Measurements from ENCODE around the gene RPS5. TPM values are rescaled to one million over a fixed set of nuclear protein-coding genes. Genes with fewer than 3 reads are reported as not detected.

RPS5 gene
- total RNA-seq, 1 experiment from 2014 or later = 1,982 TPM

GRCh38 chr19:58385313-58385890 lies 1.7 kb upstream of the RPS5 start:
- peaks cover 20% of the 10 kb centered on the region; the same call in 1 of the 2 replicates for H4K20me1 ChIP-seq (ENCODE audit: insufficient read depth)
- intact Hi-C loops (cut with micrococcal nuclease) = no loop called here
- peak overlapping the region; percentile 94 for H3K4me2 ChIP-seq (ENCODE audit: low read length)
- TF ChIP-seq CEBPB (IDR thresholded peaks at IDR 0.05; ENCODE audit: low read depth) (no peak), ZBTB33 (IDR thresholded peaks at IDR 0.05; ENCODE audit: extremely low read depth, insufficient replicate concordance, low read length) (no peak), EZH2 (IDR thresholded peaks at IDR 0.05) (no peak), ZFX (IDR thresholded peaks at IDR 0.05) (no peak), SIN3A (IDR thresholded peaks at IDR 0.05; ENCODE audit: low read depth) (no peak), ZNF274 (IDR thresholded peaks at IDR 0.05; ENCODE audit: low read depth, low read length) (no peak), EZH2phosphoT487 (IDR thresholded peaks at IDR 0.05; ENCODE audit: borderline replicate concordance) (no peak), YY1 (IDR thresholded peaks at IDR 0.05; ENCODE audit: extremely low read depth, insufficient replicate concordance, low read depth, low read length) (no peak), JUND (IDR thresholded peaks at IDR 0.05) (no peak), CBX3 (IDR thresholded peaks at IDR 0.05; ENCODE audit: low read depth) (no peak), EGR1 (IDR thresholded peaks at IDR 0.05; ENCODE audit: low read depth) (no peak), SP1 (IDR thresholded peaks at IDR 0.05; ENCODE audit: low read depth) (no peak), ATF3 (IDR thresholded peaks at IDR 0.05) (no peak), FOSL1 (IDR thresholded peaks at IDR 0.05; ENCODE audit: low read depth) (no peak), TCF7L2 (IDR thresholded peaks at IDR 0.05; ENCODE audit: borderline replicate concordance, extremely low read depth, insufficient read depth, insufficient read length) (no peak), POLR2A (IDR thresholded peaks at IDR 0.05; ENCODE audit: borderline replicate concordance, extremely low read depth, insufficient read depth, insufficient read length) (no peak)
- TF ChIP-seq, protein P1, sequence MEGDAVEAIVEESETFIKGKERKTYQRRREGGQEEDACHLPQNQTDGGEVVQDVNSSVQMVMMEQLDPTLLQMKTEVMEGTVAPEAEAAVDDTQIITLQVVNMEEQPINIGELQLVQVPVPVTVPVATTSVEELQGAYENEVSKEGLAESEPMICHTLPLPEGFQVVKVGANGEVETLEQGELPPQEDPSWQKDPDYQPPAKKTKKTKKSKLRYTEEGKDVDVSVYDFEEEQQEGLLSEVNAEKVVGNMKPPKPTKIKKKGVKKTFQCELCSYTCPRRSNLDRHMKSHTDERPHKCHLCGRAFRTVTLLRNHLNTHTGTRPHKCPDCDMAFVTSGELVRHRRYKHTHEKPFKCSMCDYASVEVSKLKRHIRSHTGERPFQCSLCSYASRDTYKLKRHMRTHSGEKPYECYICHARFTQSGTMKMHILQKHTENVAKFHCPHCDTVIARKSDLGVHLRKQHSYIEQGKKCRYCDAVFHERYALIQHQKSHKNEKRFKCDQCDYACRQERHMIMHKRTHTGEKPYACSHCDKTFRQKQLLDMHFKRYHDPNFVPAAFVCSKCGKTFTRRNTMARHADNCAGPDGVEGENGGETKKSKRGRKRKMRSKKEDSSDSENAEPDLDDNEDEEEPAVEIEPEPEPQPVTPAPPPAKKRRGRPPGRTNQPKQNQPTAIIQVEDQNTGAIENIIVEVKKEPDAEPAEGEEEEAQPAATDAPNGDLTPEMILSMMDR (IDR thresholded peaks at IDR 0.05 in 2 of 3, conservative IDR thresholded peaks at IDR 0.05 in 1 of 3; ENCODE audit: borderline replicate concordance in 1 of 3, insufficient read depth in 1 of 3, low read depth in 2 of 3, low read length in 2 of 3) = no peak
- TF ChIP-seq, protein P2, sequence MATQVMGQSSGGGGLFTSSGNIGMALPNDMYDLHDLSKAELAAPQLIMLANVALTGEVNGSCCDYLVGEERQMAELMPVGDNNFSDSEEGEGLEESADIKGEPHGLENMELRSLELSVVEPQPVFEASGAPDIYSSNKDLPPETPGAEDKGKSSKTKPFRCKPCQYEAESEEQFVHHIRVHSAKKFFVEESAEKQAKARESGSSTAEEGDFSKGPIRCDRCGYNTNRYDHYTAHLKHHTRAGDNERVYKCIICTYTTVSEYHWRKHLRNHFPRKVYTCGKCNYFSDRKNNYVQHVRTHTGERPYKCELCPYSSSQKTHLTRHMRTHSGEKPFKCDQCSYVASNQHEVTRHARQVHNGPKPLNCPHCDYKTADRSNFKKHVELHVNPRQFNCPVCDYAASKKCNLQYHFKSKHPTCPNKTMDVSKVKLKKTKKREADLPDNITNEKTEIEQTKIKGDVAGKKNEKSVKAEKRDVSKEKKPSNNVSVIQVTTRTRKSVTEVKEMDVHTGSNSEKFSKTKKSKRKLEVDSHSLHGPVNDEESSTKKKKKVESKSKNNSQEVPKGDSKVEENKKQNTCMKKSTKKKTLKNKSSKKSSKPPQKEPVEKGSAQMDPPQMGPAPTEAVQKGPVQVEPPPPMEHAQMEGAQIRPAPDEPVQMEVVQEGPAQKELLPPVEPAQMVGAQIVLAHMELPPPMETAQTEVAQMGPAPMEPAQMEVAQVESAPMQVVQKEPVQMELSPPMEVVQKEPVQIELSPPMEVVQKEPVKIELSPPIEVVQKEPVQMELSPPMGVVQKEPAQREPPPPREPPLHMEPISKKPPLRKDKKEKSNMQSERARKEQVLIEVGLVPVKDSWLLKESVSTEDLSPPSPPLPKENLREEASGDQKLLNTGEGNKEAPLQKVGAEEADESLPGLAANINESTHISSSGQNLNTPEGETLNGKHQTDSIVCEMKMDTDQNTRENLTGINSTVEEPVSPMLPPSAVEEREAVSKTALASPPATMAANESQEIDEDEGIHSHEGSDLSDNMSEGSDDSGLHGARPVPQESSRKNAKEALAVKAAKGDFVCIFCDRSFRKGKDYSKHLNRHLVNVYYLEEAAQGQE (IDR thresholded peaks at IDR 0.05; ENCODE audit: low read depth) = no peak
- peak overlapping the region; percentile 100 for H3K9ac ChIP-seq (ENCODE audit: low read length)
- DNase-seq (ENCODE audit: low read depth, low spot score) = no peak
- H3K4me1 ChIP-seq (ENCODE audit: control insufficient read depth in 1 of 2, insufficient read depth in 2 of 2, low read length in 2 of 2) = peaks cover 23 to 42% of the 10 kb centered on the region in 2 experiments
- RAD21 ChIA-PET (ENCODE audit: low non-redundant PET in 1 of 2, low total read pairs in 2 of 2, uncharacterized antibody in 2 of 2, unreplicated experiment in 2 of 2) = no interaction called here
- no peaks in the 10 kb centered on the region for H3K9me3 ChIP-seq (ENCODE audit: control insufficient read depth in 1 of 2, insufficient read depth in 1 of 2, low read depth in 1 of 2, low read length in 2 of 2)
- peak overlapping the region; percentile 97 for H3K27ac ChIP-seq (ENCODE audit: low read depth, low read length)
- peak overlapping the region; percentile 62 to 96 for H3K4me3 ChIP-seq (replicated peaks in 1 of 2; ENCODE audit: low read depth in 1 of 2, low read length in 2 of 2)
- POLR2A ChIA-PET = interaction anchor here (1.5 kb wide), 1 partner anchor 23 kb away, joined by 4 read pairs; the partner anchor contains the start of gene ZNF497
- no peak for ATAC-seq
- H3K36me3 ChIP-seq (ENCODE audit: control insufficient read depth in 1 of 2, insufficient read depth in 2 of 2, low read length in 2 of 2) = peaks cover 12 to 28% of the 10 kb centered on the region in 2 experiments; a peak in 3 of 4 replicates
- no peak overlapping the region for H2AFZ ChIP-seq (ENCODE audit: low read depth, low read length, poor library complexity, severe bottlenecking)
- H3K79me2 ChIP-seq (ENCODE audit: insufficient read depth, low read length) = peaks cover 57% of the 10 kb centered on the region
- H3K27me3 ChIP-seq (ENCODE audit: insufficient read depth, low read length) = no peaks in the 10 kb centered on the region
- H3K9me2 ChIP-seq (ENCODE audit: insufficient read depth) = no peaks in the 10 kb centered on the region
- BruUV-seq (replicated peaks) = no TSS peak
- CTCF ChIA-PET = no interaction called here
